HG03520 (cell line): ENCODE data around the gene SCTR.
"Not testable (repeated sequence)": the region's sequence is repeated elsewhere in the genome, so short reads cannot be mapped to it uniquely, and the experiment has no call there.

Experiments
- ATAC-seq: cut with Tn5 transposase; IDR thresholded peaks from one replicate; pipeline ENCODE4 v1.9.1; 2021; ENCODE audit warnings: mild to moderate bottlenecking, moderate library complexity; ENCODE audit not compliant: unreplicated experiment

SCTR gene

GRCh38 chr2:119417908-119418307 lies 106.4 kb downstream of the SCTR start:
- ATAC-seq: no peak

GRCh38 chr2:119416299-119416923 lies 107.9 kb downstream of the SCTR start:
- no peak for ATAC-seq

GRCh38 chr2:119415630-119416029 lies 108.7 kb downstream of the SCTR start:
- ATAC-seq: no peak

- no peak for ATAC-seq
Observed at GRCh38 chr2:119414894-119415293, 109.4 kb downstream of the SCTR start.

GRCh38 chr2:119409506-119409905 lies 114.8 kb downstream of the SCTR start:
- no peak for ATAC-seq

- ATAC-seq: no peak
Observed at GRCh38 chr2:119408221-119408619, 116.1 kb downstream of the SCTR start.

GRCh38 chr2:119407430-119408220 lies 116.7 kb downstream of the SCTR start:
- ATAC-seq: peak; percentile 68

GRCh38 chr2:119405151-119405550 lies 119.1 kb downstream of the SCTR start:
- no peak for ATAC-seq

GRCh38 chr2:119403618-119404017 lies 120.7 kb downstream of the SCTR start:
- not testable (repeated sequence) for ATAC-seq

GRCh38 chr2:119402645-119403560 lies 121.4 kb downstream of the SCTR start:
- ATAC-seq: no peak

GRCh38 chr2:119402106-119402505 lies 122.2 kb downstream of the SCTR start:
- ATAC-seq: no peak

GRCh38 chr2:119397196-119397595 lies 127.1 kb downstream of the SCTR start:
- no peak for ATAC-seq

GRCh38 chr2:119393971-119394748 lies 130.1 kb downstream of the SCTR start:
- ATAC-seq: no peak
